Lower leg skin (tissue), 4 donors: ENCODE results near the gene OGFOD2. TPM values are rescaled to one million over a fixed set of nuclear protein-coding genes. Genes with fewer than 3 reads are reported as not detected.
"Not testable (repeated sequence)": the region's sequence is repeated elsewhere in the genome, so short reads cannot be mapped to it uniquely, and the experiment has no call there.

ENCODE experiments used
- DNase-seq, 2 donors: peaks; one replicate each; pipeline ENCODE4 v3.0.0-alpha.2; 2019; ENCODE audit warnings: low spot score in 2 of 2
- H3K4me3 ChIP-seq: fragments of 200-600 bp; sonication (generic); 2 replicates; pipeline ENCODE4 v1.5.1; 2017; ENCODE audit warnings: mild to moderate bottlenecking, low read depth; ENCODE audit not compliant: poor library complexity, severe bottlenecking
- POLR2A ChIP-seq, 2 donors: fragments of 450-650 bp; IDR thresholded peaks; one replicate each; pipeline ENCODE4 v1.6.1; 2016 to 2017; ENCODE audit warnings: antibody characterized with exemption in 2 of 2, mild to moderate bottlenecking in 1 of 2, moderate library complexity in 1 of 2
- WGBS, 2 donors: methylation state at CpG; one replicate each; pipeline ENCODE4 v1.1.5; 2018; 5-methylcytosine and 5-hydroxymethylcytosine counted together
- intact Hi-C: fragments of 100-400 bp; cut with DNase I; formaldehyde crosslinking; loops from one replicate; pipeline ENCODE4 v1.15.0; 2023; ENCODE audit warnings: low total_unique reads
- total RNA-seq, 4 donors: library from RNA; depleted of rRNA; stranded (reverse); fragments of >200 nt; gene quantifications; one replicate each; pipeline ENCODE4 v1.1.0, GENCODE V29; 2016
- TF ChIP-seq, protein P1 (sequence below), 3 donors: fragments of 450-650 bp; IDR thresholded peaks; one replicate each; pipeline ENCODE4 v1.5.1; 2016; ENCODE audit warnings: antibody characterized with exemption in 3 of 3, mild to moderate bottlenecking in 3 of 3, moderate library complexity in 2 of 3

The OGFOD2 gene
- total RNA-seq, 4 donors from 2014 or later, result 6.6 to 14.1 (median 13.0) TPM

DNA sequence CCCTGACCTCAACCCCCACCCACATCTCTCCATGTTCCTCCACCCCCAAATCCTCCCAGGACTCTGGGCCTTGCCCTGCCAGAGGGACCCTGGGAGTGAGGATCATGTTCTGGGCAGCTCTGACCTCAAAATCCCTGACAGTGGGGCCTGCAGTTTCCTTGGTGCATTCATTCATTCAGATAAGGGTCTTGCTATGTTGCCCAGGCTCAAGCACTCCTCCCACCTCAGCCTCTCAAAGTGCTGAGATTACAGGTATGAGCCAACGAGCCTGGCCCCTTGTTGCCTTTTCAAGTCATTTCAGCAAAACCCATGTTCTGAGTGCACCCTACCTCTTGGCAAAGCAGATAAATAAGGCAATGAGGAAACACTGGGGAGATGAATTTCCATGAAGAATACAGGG is 35.1 kb downstream of the OGFOD2 start:
- intact Hi-C loops, result no loop called here
- DNase-seq, result no peak
- no peak overlapping the region for H3K4me3 ChIP-seq
- TF ChIP-seq POLR2A (IDR thresholded peaks at IDR 0.05), result no peak
- TF ChIP-seq, protein P1, sequence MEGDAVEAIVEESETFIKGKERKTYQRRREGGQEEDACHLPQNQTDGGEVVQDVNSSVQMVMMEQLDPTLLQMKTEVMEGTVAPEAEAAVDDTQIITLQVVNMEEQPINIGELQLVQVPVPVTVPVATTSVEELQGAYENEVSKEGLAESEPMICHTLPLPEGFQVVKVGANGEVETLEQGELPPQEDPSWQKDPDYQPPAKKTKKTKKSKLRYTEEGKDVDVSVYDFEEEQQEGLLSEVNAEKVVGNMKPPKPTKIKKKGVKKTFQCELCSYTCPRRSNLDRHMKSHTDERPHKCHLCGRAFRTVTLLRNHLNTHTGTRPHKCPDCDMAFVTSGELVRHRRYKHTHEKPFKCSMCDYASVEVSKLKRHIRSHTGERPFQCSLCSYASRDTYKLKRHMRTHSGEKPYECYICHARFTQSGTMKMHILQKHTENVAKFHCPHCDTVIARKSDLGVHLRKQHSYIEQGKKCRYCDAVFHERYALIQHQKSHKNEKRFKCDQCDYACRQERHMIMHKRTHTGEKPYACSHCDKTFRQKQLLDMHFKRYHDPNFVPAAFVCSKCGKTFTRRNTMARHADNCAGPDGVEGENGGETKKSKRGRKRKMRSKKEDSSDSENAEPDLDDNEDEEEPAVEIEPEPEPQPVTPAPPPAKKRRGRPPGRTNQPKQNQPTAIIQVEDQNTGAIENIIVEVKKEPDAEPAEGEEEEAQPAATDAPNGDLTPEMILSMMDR (IDR thresholded peaks at IDR 0.05), result no peak
- 71 to 96% methylated on average over 1 of the region's 1 CpG for WGBS, 2 donors

GRCh38 chr12:123010681-123011080 is 35.6 kb downstream of the OGFOD2 start:
- no peak overlapping the region for H3K4me3 ChIP-seq
- no peak for DNase-seq
- TF ChIP-seq POLR2A (IDR thresholded peaks at IDR 0.05), result no peak
- TF ChIP-seq, protein P1 (IDR thresholded peaks at IDR 0.05), result no peak
- 96 to 99% methylated on average over 4 of the region's 4 CpGs for WGBS, 2 donors
- intact Hi-C loops, result no loop called here

DNA sequence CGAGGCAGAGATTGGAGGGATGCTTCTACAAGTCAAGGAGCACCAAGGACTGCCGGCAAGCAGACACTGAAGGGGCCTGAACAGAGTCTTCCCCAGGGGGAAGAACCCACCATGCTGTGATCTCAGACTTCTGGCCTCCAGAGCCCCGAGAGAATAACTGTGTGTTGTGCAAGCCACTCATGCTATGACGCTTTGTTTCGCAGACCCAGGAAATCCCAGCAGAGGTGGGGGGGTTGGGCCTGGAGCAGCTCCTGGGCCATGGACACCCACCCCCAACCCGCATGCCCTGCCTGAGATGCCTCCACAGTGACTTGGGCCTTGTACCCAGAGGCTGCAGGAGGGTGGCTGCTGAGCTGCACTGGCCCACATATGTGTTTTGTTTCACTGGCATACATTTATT is 36.7 kb downstream of the OGFOD2 start:
- TF ChIP-seq POLR2A (IDR thresholded peaks at IDR 0.05), result no peak
- TF ChIP-seq, protein P1 (IDR thresholded peaks at IDR 0.05), result no peak
- DNase-seq, result no peak
- WGBS, 2 donors, result 90 to 93% methylated on average over 6 of the region's 6 CpGs
- no peak overlapping the region for H3K4me3 ChIP-seq
- intact Hi-C loops, result no loop called here

DNA sequence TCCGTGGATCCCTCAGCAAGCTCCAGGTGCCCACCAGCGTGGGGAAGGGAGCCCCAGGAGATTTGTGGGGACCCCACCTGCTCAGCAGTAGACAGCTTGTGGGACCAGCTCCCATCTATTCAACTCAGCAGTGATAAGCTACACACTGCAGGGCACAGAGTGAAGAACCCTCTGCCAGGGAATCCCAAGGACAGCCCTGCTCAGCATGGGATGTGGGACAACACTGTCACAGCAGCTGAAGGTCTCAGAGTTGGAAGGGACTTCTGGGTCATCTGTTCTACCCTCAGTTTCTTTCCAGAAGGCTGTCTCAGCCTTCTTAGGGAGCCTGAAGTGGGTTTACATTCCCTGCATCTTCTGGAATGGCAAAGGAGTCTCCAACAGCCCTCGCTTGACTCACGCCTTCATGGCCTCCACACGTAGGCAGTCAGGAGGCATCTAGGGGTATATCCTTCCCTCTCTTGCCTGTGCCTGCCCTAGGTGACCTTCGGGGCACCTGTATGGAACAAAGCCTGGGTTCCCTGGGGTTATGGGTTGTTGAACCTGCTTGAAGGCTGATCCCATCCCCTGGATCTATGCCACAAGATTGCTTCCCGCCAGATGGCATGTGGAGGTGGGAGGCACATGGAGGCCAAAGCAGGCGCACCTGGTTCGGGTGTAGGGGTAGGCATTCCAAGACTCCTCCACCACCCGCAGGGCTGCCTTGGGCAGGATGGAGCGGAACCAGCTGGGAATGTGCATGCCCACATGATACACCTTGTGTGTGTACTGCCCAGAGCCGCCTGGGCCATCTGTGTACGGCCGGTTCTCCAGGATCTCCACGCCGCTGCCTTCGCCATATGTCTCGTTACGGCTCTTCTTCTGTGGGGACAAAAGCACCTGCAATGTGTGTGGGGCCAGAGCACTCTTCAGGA is 38.4 kb downstream of the OGFOD2 start:
- intact Hi-C loops, result no loop called here
- 92 to 94% methylated on average over 19 of the region's 19 CpGs for WGBS, 2 donors
- no peak overlapping the region for H3K4me3 ChIP-seq
- TF ChIP-seq, protein P1 (IDR thresholded peaks at IDR 0.05), result no peak
- no peak for TF ChIP-seq POLR2A (IDR thresholded peaks at IDR 0.05)
- no peak for DNase-seq

GRCh38 chr12:123014473-123014872 is 39.4 kb downstream of the OGFOD2 start:
- DNase-seq, H3K4me3 ChIP-seq, intact Hi-C loops: not testable (repeated sequence)
- WGBS, 2 donors, result 96 to 97% methylated on average over 4 of the region's 4 CpGs

GRCh38 chr12:123017753-123018152 is 42.7 kb downstream of the OGFOD2 start:
- intact Hi-C loops, result no loop called here

More at GRCh38 chr12:123017753-123018152, 42.7 kb downstream of the OGFOD2 start:
- DNase-seq, result no peak
- no peak overlapping the region for H3K4me3 ChIP-seq
- TF ChIP-seq, protein P1 (IDR thresholded peaks at IDR 0.05), result no peak
- no peak for TF ChIP-seq POLR2A (IDR thresholded peaks at IDR 0.05)
- WGBS, 2 donors, result 93 to 96% methylated on average over 1 of the region's 1 CpG
